Endodermal cell (in vitro differentiated cells): ENCODE results near the gene LIN7C. TPM values are rescaled to one million over a fixed set of nuclear protein-coding genes. Genes with fewer than 3 reads are reported as not detected.

Source experiments
- DNase-seq: peaks from one replicate; pipeline ENCODE4 v3.0.0-alpha.2; 2017
- H3K27ac ChIP-seq: 2 replicates; pipeline ENCODE4 v1.5.1; 2013; ENCODE audit warnings: mild to moderate bottlenecking, low read depth, low read length, moderate library complexity
- H3K27me3 ChIP-seq: 2 replicates; pipeline ENCODE4 v1.6.1; 2013; ENCODE audit warnings: mild to moderate bottlenecking, low read length, moderate library complexity; ENCODE audit not compliant: insufficient read depth, control insufficient read depth, poor library complexity, severe bottlenecking
- H3K36me3 ChIP-seq: 2 replicates; pipeline ENCODE4 v1.7.0; 2013; ENCODE audit warnings: mild to moderate bottlenecking, low read length, moderate library complexity; ENCODE audit not compliant: control insufficient read depth, insufficient read depth
- H3K4me1 ChIP-seq: one replicate; pipeline ENCODE4 v1.7.0; 2013; ENCODE audit warnings: low read length; ENCODE audit not compliant: control insufficient read depth, insufficient read depth
- H3K4me3 ChIP-seq: 2 replicates; pipeline ENCODE4 v1.5.1; 2013; ENCODE audit warnings: mild to moderate bottlenecking, low read length, moderate library complexity
- H3K9ac ChIP-seq: 2 replicates; pipeline ENCODE4 v1.6.1; 2013; ENCODE audit warnings: mild to moderate bottlenecking, low read length, moderate library complexity; ENCODE audit not compliant: poor library complexity, severe bottlenecking; ENCODE audit errors: extremely low read depth
- H3K9me3 ChIP-seq: 2 replicates; pipeline ENCODE4 v1.6.1; 2013; ENCODE audit warnings: mild to moderate bottlenecking, low read length, moderate library complexity; ENCODE audit not compliant: control insufficient read depth
- H3K27ac Mint-ChIP-seq: 2 replicates; pipeline ENCODE4 v1.8.0; 2020; ENCODE audit warnings: mixed read lengths
- H3K27me3 Mint-ChIP-seq: 2 replicates; pipeline ENCODE4 v1.8.0; 2021; ENCODE audit warnings: mild to moderate bottlenecking, mixed read lengths; ENCODE audit not compliant: insufficient read depth
- H3K36me3 Mint-ChIP-seq: 2 replicates; pipeline ENCODE4 v1.8.0; 2020; ENCODE audit warnings: low read depth, mixed read lengths
- H3K4me1 Mint-ChIP-seq: 2 replicates; pipeline ENCODE4 v1.8.0; 2020; ENCODE audit warnings: mixed read lengths
- H3K4me3 Mint-ChIP-seq: 2 replicates; pipeline ENCODE4 v1.8.0; 2020; ENCODE audit warnings: mild to moderate bottlenecking, moderate library complexity, mixed read lengths
- H3K9me3 Mint-ChIP-seq: 2 replicates; pipeline ENCODE4 v1.8.0; 2020; ENCODE audit warnings: mild to moderate bottlenecking, mixed read lengths
- CTCF ChIP-seq: fragments of 200-600 bp; sonication (generic); conservative IDR thresholded peaks from 2 replicates; pipeline ENCODE4 v1.5.0; 2021; ENCODE audit warnings: antibody characterized with exemption, mild to moderate bottlenecking
- WGBS, 2 experiments: methylation state at CpG; one replicate each; pipeline versions ENCODE4 v1.1.5 to v1.1.7; 2013; ENCODE audit warnings: missing lambda C conversion rate in 2 of 2, mixed read lengths in 1 of 2; ENCODE audit not compliant: insufficient coverage in 1 of 2, insufficient read length in 1 of 2; 5-methylcytosine and 5-hydroxymethylcytosine counted together
- total RNA-seq, 2 donors: library from RNA; stranded (reverse); fragmentation: NEBNext Ultra II Directional in 1 of 2; extraction: Animal tissue kit (Norgen Biotek cat#: 25700) in 1 of 2; gene quantifications; 2 replicates in 1 of 2; 3 replicates in 1 of 2; pipeline ENCODE4 v1.2.1, GENCODE V29; 2021

The LIN7C gene
- total RNA-seq, 2 donors from 2014 or later, result 28.3 to 39.6 TPM

GRCh38 chr11:27526535-27526934 is 20.0 kb upstream of the LIN7C start:
- Mint-ChIP-seq H3K4me1 (no peaks in the 10 kb centered on the region), H3K27ac (no peak overlapping the region)
- WGBS, 2 experiments, result 94 to 100% methylated on average over 1 to 2 of the region's 2 CpGs

GRCh38 chr11:27525824-27526516 is 19.4 kb upstream of the LIN7C start:
- H3K36me3 ChIP-seq, result no peaks in the 10 kb centered on the region
- Mint-ChIP-seq H3K27me3 (peaks cover 4% of the 10 kb centered on the region), H3K36me3 (no peaks in the 10 kb centered on the region), H3K4me3 (no peak overlapping the region), H3K27ac (no peak overlapping the region), H3K4me1 (no peaks in the 10 kb centered on the region), H3K9me3 (no peaks in the 10 kb centered on the region)
- no peaks in the 10 kb centered on the region for H3K4me1 ChIP-seq
- no peak overlapping the region for H3K4me3 ChIP-seq
- H3K27ac ChIP-seq, result no peak overlapping the region
- no peak overlapping the region for H3K9ac ChIP-seq
- no peak for DNase-seq
- no peaks in the 10 kb centered on the region for H3K27me3 ChIP-seq
- no peaks in the 10 kb centered on the region for H3K9me3 ChIP-seq
- WGBS, 2 experiments, result 92 to 100% methylated on average over 1 to 3 of the region's 4 CpGs
- TF ChIP-seq CTCF, result no peak

More at GRCh38 chr11:27526535-27526934, 20.0 kb upstream of the LIN7C start:
- Mint-ChIP-seq H3K9me3 (no peaks in the 10 kb centered on the region), H3K27me3 (peaks cover 4% of the 10 kb centered on the region), H3K36me3 (no peaks in the 10 kb centered on the region), H3K4me3 (no peak overlapping the region)
- Histone ChIP-seq H3K4me3 (no peak overlapping the region), H3K36me3 (no peaks in the 10 kb centered on the region), H3K4me1 (no peaks in the 10 kb centered on the region), H3K9me3 (no peaks in the 10 kb centered on the region), H3K9ac (no peak overlapping the region), H3K27ac (no peak overlapping the region), H3K27me3 (no peaks in the 10 kb centered on the region)
- DNase-seq, result no peak
- TF ChIP-seq CTCF, result no peak

GRCh38 chr11:27524155-27524554 is 17.6 kb upstream of the LIN7C start:
- H3K9ac ChIP-seq, result no peak overlapping the region
- Mint-ChIP-seq H3K4me3 (no peak overlapping the region), H3K4me1 (no peaks in the 10 kb centered on the region), H3K27ac (no peak overlapping the region), H3K27me3 (peaks cover 7% of the 10 kb centered on the region), H3K9me3 (no peaks in the 10 kb centered on the region), H3K36me3 (no peaks in the 10 kb centered on the region)
- H3K36me3 ChIP-seq, result no peaks in the 10 kb centered on the region
- H3K4me1 ChIP-seq, result no peaks in the 10 kb centered on the region
- no peaks in the 10 kb centered on the region for H3K9me3 ChIP-seq
- WGBS, 2 experiments, result 14 to 64% methylated on average over 1 to 5 of the region's 5 CpGs
- no peak overlapping the region for H3K4me3 ChIP-seq
- H3K27me3 ChIP-seq, result no peaks in the 10 kb centered on the region
- peak; percentile 77 for TF ChIP-seq CTCF
- DNase-seq, result peak; percentile 81
- no peak overlapping the region for H3K27ac ChIP-seq
